Measurements from ENCODE around the gene TIMM44. TPM values are rescaled to one million over a fixed set of nuclear protein-coding genes. Genes with fewer than 3 reads are reported as not detected.

TIMM44 gene
- total and polyA plus RNA-seq, 4 donors: 17.7 to 35.8 (median 26.6) TPM

GRCh38 chr19:7887408-7888144 lies 55.9 kb downstream of the TIMM44 start:
- H3K4me3 ChIP-seq (ENCODE audit: low read depth in 1 of 3, low read length in 3 of 3): no peak overlapping the region
- H3K9ac ChIP-seq (ENCODE audit: low read depth in 1 of 2, low read length in 2 of 2): no peak overlapping the region
- H3K9me3 ChIP-seq (ENCODE audit: control insufficient read depth in 4 of 4, low read length in 3 of 4): no peaks in the 10 kb centered on the region
- no peaks in the 10 kb centered on the region for H3K27me3 ChIP-seq (ENCODE audit: control insufficient read depth in 4 of 4, insufficient read depth in 4 of 4, low read length in 3 of 4)
- WGBS: 89% methylated on average over 16 of the region's 16 CpGs
- TF ChIP-seq JUND (IDR thresholded peaks at IDR 0.05) (no peak), CTCF (IDR thresholded peaks at IDR 0.05; ENCODE audit: low read depth, low read length, missing input control) (no peak), YY1 (IDR thresholded peaks at IDR 0.05) (no peak), GABPA (IDR thresholded peaks at IDR 0.05 in 1 of 2, conservative IDR thresholded peaks at IDR 0.05 in 1 of 2) (no peak), RXRA (IDR thresholded peaks at IDR 0.05) (no peak)
- no peak overlapping the region for H3K27ac ChIP-seq (ENCODE audit: low read depth in 1 of 2, low read length in 2 of 2)
- H3K4me1 ChIP-seq (ENCODE audit: control insufficient read depth in 4 of 4, insufficient read depth in 4 of 4, low read length in 3 of 4): peaks cover 0 to 13% (median 6%) of the 10 kb centered on the region in 4 donors
- H3K36me3 ChIP-seq (ENCODE audit: control insufficient read depth in 4 of 4, insufficient read depth in 3 of 4, low read depth in 1 of 4, low read length in 3 of 4): no peaks in the 10 kb centered on the region
- no peak for DNase-seq (ENCODE audit: low spot score)

- TF ChIP-seq SP1 (IDR thresholded peaks at IDR 0.05): no peak
- no peak for TF ChIP-seq HNF4G (IDR thresholded peaks at IDR 0.05)
- no peak for TF ChIP-seq GABPA (IDR thresholded peaks at IDR 0.05 in 1 of 2, conservative IDR thresholded peaks at IDR 0.05 in 1 of 2)
- TF ChIP-seq EGR1 (IDR thresholded peaks at IDR 0.05; ENCODE audit: low read depth in 2 of 2): no peak
- TF ChIP-seq RAD21 (IDR thresholded peaks at IDR 0.05): no peak
- no peak for TF ChIP-seq FOXA2 (IDR thresholded peaks at IDR 0.05)
- TF ChIP-seq ZBTB33 (IDR thresholded peaks at IDR 0.05): no peak
- TF ChIP-seq ATF3 (IDR thresholded peaks at IDR 0.05): no peak
- TF ChIP-seq YY1 (IDR thresholded peaks at IDR 0.05): no peak
- no peak for TF ChIP-seq CTCF (IDR thresholded peaks at IDR 0.05; ENCODE audit: low read depth, low read length, missing input control)
- no peak for TF ChIP-seq TAF1 (conservative IDR thresholded peaks at IDR 0.05)
- TF ChIP-seq REST (IDR thresholded peaks at IDR 0.05): no peak
- TF ChIP-seq NR2F2 (IDR thresholded peaks at IDR 0.05): no peak
- DNase-seq (ENCODE audit: low spot score): no peak
- 92% methylated on average over 8 of the region's 8 CpGs for WGBS
- no peaks in the 10 kb centered on the region for H3K9me3 ChIP-seq (ENCODE audit: control insufficient read depth in 4 of 4, low read length in 3 of 4)
- H3K9ac ChIP-seq (ENCODE audit: low read depth in 1 of 2, low read length in 2 of 2): no peak overlapping the region
- no peaks in the 10 kb centered on the region for H3K27me3 ChIP-seq (ENCODE audit: control insufficient read depth in 4 of 4, insufficient read depth in 4 of 4, low read length in 3 of 4)
- H3K4me1 ChIP-seq (ENCODE audit: control insufficient read depth in 4 of 4, insufficient read depth in 4 of 4, low read length in 3 of 4): peaks cover 0 to 13% (median 6%) of the 10 kb centered on the region in 4 donors
- no peaks in the 10 kb centered on the region for H3K36me3 ChIP-seq (ENCODE audit: control insufficient read depth in 4 of 4, insufficient read depth in 3 of 4, low read depth in 1 of 4, low read length in 3 of 4)
- no peak overlapping the region for H3K27ac ChIP-seq (ENCODE audit: low read depth in 1 of 2, low read length in 2 of 2)
- no peak overlapping the region for H3K4me3 ChIP-seq (ENCODE audit: low read depth in 1 of 3, low read length in 3 of 3)
These were observed 57.6 kb downstream of the TIMM44 start for GRCh38 chr19:7885818-7886217.
